ENCODE results near the gene NCOA7. TPM values are rescaled to one million over a fixed set of nuclear protein-coding genes. Genes with fewer than 3 reads are reported as not detected.

Gene NCOA7
- total RNA-seq, 1 donor from 2014 or later: 6.3 TPM

GRCh38 chr6:125884634-125885371, 94.0 kb downstream of the NCOA7 start:
- Histone ChIP-seq H3K4me1 (ENCODE audit: control insufficient read depth in 3 of 3, insufficient read depth in 3 of 3, low read length in 3 of 3) (no peaks in the 10 kb centered on the region), H3K36me3 (ENCODE audit: control insufficient read depth in 3 of 3, insufficient read depth in 3 of 3, low read length in 3 of 3) (peaks cover 0 to 20% (median 15%) of the 10 kb centered on the region in 3 donors), H3K9ac (ENCODE audit: low read depth in 1 of 3, low read length in 3 of 3) (no peak overlapping the region)

GRCh38 chr6:125886021-125886420, 95.3 kb downstream of the NCOA7 start:
- H3K27me3 ChIP-seq (ENCODE audit: control insufficient read depth in 3 of 3, insufficient read depth in 3 of 3, low read length in 3 of 3): no peaks in the 10 kb centered on the region
- no peak overlapping the region for H3K9ac ChIP-seq (ENCODE audit: low read depth in 1 of 3, low read length in 3 of 3)
- no peaks in the 10 kb centered on the region for H3K4me1 ChIP-seq (ENCODE audit: control insufficient read depth in 3 of 3, insufficient read depth in 3 of 3, low read length in 3 of 3)
- no peak overlapping the region for H3K27ac ChIP-seq (ENCODE audit: low read depth, low read length)
- H3K4me3 ChIP-seq (ENCODE audit: low read length in 3 of 3): no peak overlapping the region
- H3K36me3 ChIP-seq (ENCODE audit: control insufficient read depth in 3 of 3, insufficient read depth in 3 of 3, low read length in 3 of 3): peaks cover 0 to 21% (median 12%) of the 10 kb centered on the region in 3 donors
- no peaks in the 10 kb centered on the region for H3K9me3 ChIP-seq (ENCODE audit: control insufficient read depth in 3 of 3, low read length in 3 of 3)

More at GRCh38 chr6:125884634-125885371, 94.0 kb downstream of the NCOA7 start:
- no peak overlapping the region for H3K27ac ChIP-seq (ENCODE audit: low read depth, low read length)
- no peaks in the 10 kb centered on the region for H3K27me3 ChIP-seq (ENCODE audit: control insufficient read depth in 3 of 3, insufficient read depth in 3 of 3, low read length in 3 of 3)
- H3K9me3 ChIP-seq (ENCODE audit: control insufficient read depth in 3 of 3, low read length in 3 of 3): no peaks in the 10 kb centered on the region
- H3K4me3 ChIP-seq (ENCODE audit: low read length in 3 of 3): no peak overlapping the region

GRCh38 chr6:125886914-125887313, 96.2 kb downstream of the NCOA7 start:
- no peak overlapping the region for H3K9ac ChIP-seq (ENCODE audit: low read depth in 1 of 3, low read length in 3 of 3)
- no peaks in the 10 kb centered on the region for H3K27me3 ChIP-seq (ENCODE audit: control insufficient read depth in 3 of 3, insufficient read depth in 3 of 3, low read length in 3 of 3)
- H3K4me3 ChIP-seq (ENCODE audit: low read length in 3 of 3): no peak overlapping the region
- no peaks in the 10 kb centered on the region for H3K4me1 ChIP-seq (ENCODE audit: control insufficient read depth in 3 of 3, insufficient read depth in 3 of 3, low read length in 3 of 3)
- H3K27ac ChIP-seq (ENCODE audit: low read depth, low read length): no peak overlapping the region
- peaks cover 0 to 14% (median 9%) of the 10 kb centered on the region in 3 donors for H3K36me3 ChIP-seq (ENCODE audit: control insufficient read depth in 3 of 3, insufficient read depth in 3 of 3, low read length in 3 of 3)
- H3K9me3 ChIP-seq (ENCODE audit: control insufficient read depth in 3 of 3, low read length in 3 of 3): no peaks in the 10 kb centered on the region

- Histone ChIP-seq H3K27me3 (ENCODE audit: control insufficient read depth in 3 of 3, insufficient read depth in 3 of 3, low read length in 3 of 3) (no peaks in the 10 kb centered on the region), H3K36me3 (ENCODE audit: control insufficient read depth in 3 of 3, insufficient read depth in 3 of 3, low read length in 3 of 3) (peaks cover 0 to 14% (median 9%) of the 10 kb centered on the region in 3 donors), H3K4me3 (ENCODE audit: low read length in 3 of 3) (no peak overlapping the region), H3K9me3 (ENCODE audit: control insufficient read depth in 3 of 3, low read length in 3 of 3) (no peaks in the 10 kb centered on the region), H3K4me1 (ENCODE audit: control insufficient read depth in 3 of 3, insufficient read depth in 3 of 3, low read length in 3 of 3) (no peaks in the 10 kb centered on the region), H3K9ac (ENCODE audit: low read depth in 1 of 3, low read length in 3 of 3) (no peak overlapping the region), H3K27ac (ENCODE audit: low read depth, low read length) (no peak overlapping the region)
Measured at GRCh38 chr6:125887372-125887771, 96.6 kb downstream of the NCOA7 start.

GRCh38 chr6:125888989-125889656, 98.4 kb downstream of the NCOA7 start:
- H3K36me3 ChIP-seq (ENCODE audit: control insufficient read depth in 3 of 3, insufficient read depth in 3 of 3, low read length in 3 of 3): peaks cover 0 to 22% (median 9%) of the 10 kb centered on the region in 3 donors
- H3K27me3 ChIP-seq (ENCODE audit: control insufficient read depth in 3 of 3, insufficient read depth in 3 of 3, low read length in 3 of 3): no peaks in the 10 kb centered on the region
- no peak overlapping the region for H3K27ac ChIP-seq (ENCODE audit: low read depth, low read length)
- H3K4me3 ChIP-seq (ENCODE audit: low read length in 3 of 3): no peak overlapping the region
- no peak overlapping the region for H3K9ac ChIP-seq (ENCODE audit: low read depth in 1 of 3, low read length in 3 of 3)
- no peaks in the 10 kb centered on the region for H3K9me3 ChIP-seq (ENCODE audit: control insufficient read depth in 3 of 3, low read length in 3 of 3)
- H3K4me1 ChIP-seq (ENCODE audit: control insufficient read depth in 3 of 3, insufficient read depth in 3 of 3, low read length in 3 of 3): no peaks in the 10 kb centered on the region

- Histone ChIP-seq H3K27ac (ENCODE audit: low read depth, low read length) (no peak overlapping the region), H3K9ac (ENCODE audit: low read depth in 1 of 3, low read length in 3 of 3) (no peak overlapping the region), H3K4me1 (ENCODE audit: control insufficient read depth in 3 of 3, insufficient read depth in 3 of 3, low read length in 3 of 3) (no peaks in the 10 kb centered on the region), H3K27me3 (ENCODE audit: control insufficient read depth in 3 of 3, insufficient read depth in 3 of 3, low read length in 3 of 3) (no peaks in the 10 kb centered on the region), H3K9me3 (ENCODE audit: control insufficient read depth in 3 of 3, low read length in 3 of 3) (no peaks in the 10 kb centered on the region), H3K4me3 (ENCODE audit: low read length in 3 of 3) (no peak overlapping the region), H3K36me3 (ENCODE audit: control insufficient read depth in 3 of 3, insufficient read depth in 3 of 3, low read length in 3 of 3) (peaks cover 0 to 22% (median 5%) of the 10 kb centered on the region in 3 donors)
Measured at GRCh38 chr6:125899726-125900182, 109.0 kb downstream of the NCOA7 start.

- Histone ChIP-seq H3K27ac (ENCODE audit: low read depth, low read length) (no peak overlapping the region), H3K9ac (ENCODE audit: low read depth in 1 of 3, low read length in 3 of 3) (no peak overlapping the region), H3K9me3 (ENCODE audit: control insufficient read depth in 3 of 3, low read length in 3 of 3) (no peaks in the 10 kb centered on the region), H3K36me3 (ENCODE audit: control insufficient read depth in 3 of 3, insufficient read depth in 3 of 3, low read length in 3 of 3) (peaks cover 0 to 13% (median 5%) of the 10 kb centered on the region in 3 donors), H3K4me3 (ENCODE audit: low read length in 3 of 3) (no peak overlapping the region), H3K4me1 (ENCODE audit: control insufficient read depth in 3 of 3, insufficient read depth in 3 of 3, low read length in 3 of 3) (no peaks in the 10 kb centered on the region), H3K27me3 (ENCODE audit: control insufficient read depth in 3 of 3, insufficient read depth in 3 of 3, low read length in 3 of 3) (no peaks in the 10 kb centered on the region)
Measured at GRCh38 chr6:125904871-125905270, 114.1 kb downstream of the NCOA7 start.

GRCh38 chr6:125906158-125906998, 115.6 kb downstream of the NCOA7 start:
- no peak overlapping the region for H3K27ac ChIP-seq (ENCODE audit: low read depth, low read length)
- H3K36me3 ChIP-seq (ENCODE audit: control insufficient read depth in 3 of 3, insufficient read depth in 3 of 3, low read length in 3 of 3): peaks cover 0 to 10% (median 5%) of the 10 kb centered on the region in 3 donors
- no peaks in the 10 kb centered on the region for H3K27me3 ChIP-seq (ENCODE audit: control insufficient read depth in 3 of 3, insufficient read depth in 3 of 3, low read length in 3 of 3)
- no peak overlapping the region for H3K4me3 ChIP-seq (ENCODE audit: low read length in 3 of 3)
- no peaks in the 10 kb centered on the region for H3K9me3 ChIP-seq (ENCODE audit: control insufficient read depth in 3 of 3, low read length in 3 of 3)
- H3K4me1 ChIP-seq (ENCODE audit: control insufficient read depth in 3 of 3, insufficient read depth in 3 of 3, low read length in 3 of 3): no peaks in the 10 kb centered on the region
- H3K9ac ChIP-seq (ENCODE audit: low read depth in 1 of 3, low read length in 3 of 3): no peak overlapping the region

GRCh38 chr6:125910527-125910926, 119.8 kb downstream of the NCOA7 start:
- no peak overlapping the region for H3K27ac ChIP-seq (ENCODE audit: low read depth, low read length)
- H3K27me3 ChIP-seq (ENCODE audit: control insufficient read depth in 3 of 3, insufficient read depth in 3 of 3, low read length in 3 of 3): no peaks in the 10 kb centered on the region
- H3K4me1 ChIP-seq (ENCODE audit: control insufficient read depth in 3 of 3, insufficient read depth in 3 of 3, low read length in 3 of 3): no peaks in the 10 kb centered on the region
- H3K9ac ChIP-seq (ENCODE audit: low read depth in 1 of 3, low read length in 3 of 3): no peak overlapping the region
- H3K4me3 ChIP-seq (ENCODE audit: low read length in 3 of 3): no peak overlapping the region
- peaks cover 0 to 4% (median 0%) of the 10 kb centered on the region in 3 donors for H3K36me3 ChIP-seq (ENCODE audit: control insufficient read depth in 3 of 3, insufficient read depth in 3 of 3, low read length in 3 of 3)
- no peaks in the 10 kb centered on the region for H3K9me3 ChIP-seq (ENCODE audit: control insufficient read depth in 3 of 3, low read length in 3 of 3)
